Neural progenitor cell (in vitro differentiated cells): Measurements from ENCODE around the gene PCNX4. TPM values are rescaled to one million over a fixed set of nuclear protein-coding genes. Genes with fewer than 3 reads are reported as not detected.

Experiments used
- DNase-seq: peaks from one replicate; pipeline ENCODE4 v3.0.0-alpha.2; 2016; ENCODE audit warnings: low spot score
- H2AFZ ChIP-seq: fragments of 200-600 bp; sonication (generic); replicated peaks from 2 replicates; pipeline ENCODE4 v1.6.1; 2016; ENCODE audit warnings: antibody characterized with exemption
- H3F3A ChIP-seq: fragments of 200-600 bp; sonication (generic); 2 replicates; pipeline ENCODE4 v1.6.1; 2016; ENCODE audit warnings: antibody characterized with exemption, low read depth
- H3K27ac ChIP-seq: fragments of 200-600 bp; sonication (generic); 2 replicates; pipeline ENCODE4 v1.5.1; 2016; ENCODE audit warnings: mild to moderate bottlenecking
- H3K27me3 ChIP-seq: fragments of 200-600 bp; sonication (generic); 2 replicates; pipeline ENCODE4 v1.6.1; 2016; ENCODE audit warnings: mild to moderate bottlenecking, moderate library complexity
- H3K36me3 ChIP-seq: fragments of 200-600 bp; sonication (generic); 2 replicates; pipeline ENCODE4 v1.5.1; 2016
- H3K4me1 ChIP-seq: fragments of 200-600 bp; sonication (generic); 2 replicates; pipeline ENCODE4 v1.6.1; 2016; ENCODE audit warnings: mixed run types
- H3K4me2 ChIP-seq: fragments of 200-600 bp; sonication (generic); 2 replicates; pipeline ENCODE4 v1.6.1; 2016
- H3K4me3 ChIP-seq: fragments of 200-600 bp; sonication (generic); 2 replicates; pipeline ENCODE4 v1.5.1; 2016
- H3K79me2 ChIP-seq: fragments of 200-600 bp; sonication (generic); 2 replicates; pipeline ENCODE4 v1.6.1; 2016; ENCODE audit warnings: low read depth
- H3K9ac ChIP-seq: fragments of 200-600 bp; sonication (generic); 2 replicates; pipeline ENCODE4 v1.6.1; 2016
- H3K9me3 ChIP-seq: fragments of 200-600 bp; sonication (generic); 2 replicates; pipeline ENCODE4 v1.5.1; 2016; ENCODE audit warnings: low read depth
- H4K20me1 ChIP-seq: fragments of 200-600 bp; sonication (generic); 2 replicates; pipeline ENCODE4 v1.6.1; 2016; ENCODE audit warnings: low read depth
- H3K27ac Mint-ChIP-seq: 3 replicates; pipeline ENCODE4 v1.8.0; 2021; ENCODE audit warnings: mixed read lengths
- H3K27me3 Mint-ChIP-seq: 2 replicates; pipeline ENCODE4 v1.8.0; 2022; ENCODE audit warnings: low read depth, mild to moderate bottlenecking, inconsistent platforms, moderate library complexity, mixed read lengths; ENCODE audit not compliant: insufficient read depth
- H3K36me3 Mint-ChIP-seq: 3 replicates; pipeline ENCODE4 v1.8.0; 2021; ENCODE audit warnings: mixed read lengths
- H3K4me1 Mint-ChIP-seq: 3 replicates; pipeline ENCODE4 v1.8.0; 2021; ENCODE audit warnings: mixed read lengths
- H3K4me3 Mint-ChIP-seq: 3 replicates; pipeline ENCODE4 v1.8.0; 2021; ENCODE audit warnings: mild to moderate bottlenecking, moderate library complexity, mixed read lengths
- H3K9me3 Mint-ChIP-seq: 3 replicates; pipeline ENCODE4 v1.8.0; 2020; ENCODE audit warnings: mixed read lengths
- EZH2 ChIP-seq: fragments of 200-600 bp; sonication (generic); IDR thresholded peaks from 2 replicates; pipeline ENCODE4 v1.6.1; 2017; ENCODE audit warnings: antibody characterized with exemption, mild to moderate bottlenecking, moderate library complexity
- EZH2phosphoT487 ChIP-seq: fragments of 200-600 bp; sonication (generic); IDR thresholded peaks from 2 replicates; pipeline ENCODE4 v1.6.1; 2017; ENCODE audit warnings: antibody characterized with exemption
- total RNA-seq: library from RNA; depleted of rRNA; stranded (reverse); fragments of >200 nt; gene quantifications from 2 replicates; pipeline ENCODE4 v1.2.3, GENCODE V29; 2015; ENCODE audit warnings: low replicate concordance
- TF ChIP-seq, protein P1 (sequence below): fragments of 200-600 bp; sonication (generic); IDR thresholded peaks from 2 replicates; pipeline ENCODE4 v1.5.1; 2017; ENCODE audit warnings: antibody characterized with exemption, mild to moderate bottlenecking

PCNX4 gene
- total RNA-seq, 1 donor from 2014 or later, result 172 TPM

GRCh38 chr14:60184146-60184904 lies 92.6 kb downstream of the PCNX4 start:
- peak overlapping the region; percentile 21 for H3K4me3 ChIP-seq
- DNase-seq, result peak; percentile 87
- peak overlapping the region; percentile 55 for H3K4me3 Mint-ChIP-seq

GRCh38 chr14:60184905-60185555 lies 93.3 kb downstream of the PCNX4 start:
- H3F3A ChIP-seq, result no peaks in the 10 kb centered on the region
- no peaks in the 10 kb centered on the region for H3K79me2 ChIP-seq
- no peak overlapping the region for H3K4me2 ChIP-seq
- no peak overlapping the region for H3K9ac ChIP-seq
- Mint-ChIP-seq H3K4me1 (peaks cover 4% of the 10 kb centered on the region), H3K27ac (no peak overlapping the region), H3K4me3 (no peak overlapping the region), H3K36me3 (no peaks in the 10 kb centered on the region), H3K9me3 (peaks cover 2% of the 10 kb centered on the region), H3K27me3 (no peaks in the 10 kb centered on the region)
- H3K27me3 ChIP-seq, result no peaks in the 10 kb centered on the region
- H3K27ac ChIP-seq, result no peak overlapping the region
- no peaks in the 10 kb centered on the region for H3K9me3 ChIP-seq
- DNase-seq, result no peak
- TF ChIP-seq EZH2 (no peak), EZH2phosphoT487 (no peak)
- TF ChIP-seq, protein P1, sequence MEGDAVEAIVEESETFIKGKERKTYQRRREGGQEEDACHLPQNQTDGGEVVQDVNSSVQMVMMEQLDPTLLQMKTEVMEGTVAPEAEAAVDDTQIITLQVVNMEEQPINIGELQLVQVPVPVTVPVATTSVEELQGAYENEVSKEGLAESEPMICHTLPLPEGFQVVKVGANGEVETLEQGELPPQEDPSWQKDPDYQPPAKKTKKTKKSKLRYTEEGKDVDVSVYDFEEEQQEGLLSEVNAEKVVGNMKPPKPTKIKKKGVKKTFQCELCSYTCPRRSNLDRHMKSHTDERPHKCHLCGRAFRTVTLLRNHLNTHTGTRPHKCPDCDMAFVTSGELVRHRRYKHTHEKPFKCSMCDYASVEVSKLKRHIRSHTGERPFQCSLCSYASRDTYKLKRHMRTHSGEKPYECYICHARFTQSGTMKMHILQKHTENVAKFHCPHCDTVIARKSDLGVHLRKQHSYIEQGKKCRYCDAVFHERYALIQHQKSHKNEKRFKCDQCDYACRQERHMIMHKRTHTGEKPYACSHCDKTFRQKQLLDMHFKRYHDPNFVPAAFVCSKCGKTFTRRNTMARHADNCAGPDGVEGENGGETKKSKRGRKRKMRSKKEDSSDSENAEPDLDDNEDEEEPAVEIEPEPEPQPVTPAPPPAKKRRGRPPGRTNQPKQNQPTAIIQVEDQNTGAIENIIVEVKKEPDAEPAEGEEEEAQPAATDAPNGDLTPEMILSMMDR, result no peak
- H3K4me1 ChIP-seq, result no peaks in the 10 kb centered on the region
- H3K4me3 ChIP-seq, result no peak overlapping the region
- H3K36me3 ChIP-seq, result no peaks in the 10 kb centered on the region
- H2AFZ ChIP-seq, result peak overlapping the region; percentile 74
- no peaks in the 10 kb centered on the region for H4K20me1 ChIP-seq

More at GRCh38 chr14:60184146-60184904, 92.6 kb downstream of the PCNX4 start:
- Histone ChIP-seq H4K20me1 (no peaks in the 10 kb centered on the region), H3K4me2 (peak overlapping the region; percentile 60), H2AFZ (peak overlapping the region; percentile 74), H3K9ac (no peak overlapping the region), H3K27ac (no peak overlapping the region), H3K27me3 (no peaks in the 10 kb centered on the region), H3K79me2 (no peaks in the 10 kb centered on the region), H3K9me3 (no peaks in the 10 kb centered on the region), H3K36me3 (no peaks in the 10 kb centered on the region), H3K4me1 (no peaks in the 10 kb centered on the region), H3F3A (no peaks in the 10 kb centered on the region)
- Mint-ChIP-seq H3K27me3 (no peaks in the 10 kb centered on the region), H3K4me1 (peaks cover 4% of the 10 kb centered on the region), H3K36me3 (no peaks in the 10 kb centered on the region), H3K9me3 (peaks cover 2% of the 10 kb centered on the region), H3K27ac (no peak overlapping the region)
- TF ChIP-seq, protein P1, result peak; percentile 91
- TF ChIP-seq EZH2 (no peak), EZH2phosphoT487 (no peak)

- Mint-ChIP-seq H3K4me1 (peaks cover 4% of the 10 kb centered on the region), H3K36me3 (no peaks in the 10 kb centered on the region), H3K27me3 (peaks cover 2% of the 10 kb centered on the region), H3K9me3 (no peaks in the 10 kb centered on the region), H3K4me3 (no peak overlapping the region), H3K27ac (no peak overlapping the region)
- H3K4me2 ChIP-seq, result no peak overlapping the region
- H3K79me2 ChIP-seq, result no peaks in the 10 kb centered on the region
- no peaks in the 10 kb centered on the region for H4K20me1 ChIP-seq
- no peaks in the 10 kb centered on the region for H3K4me1 ChIP-seq
- DNase-seq, result no peak
- H3K9me3 ChIP-seq, result no peaks in the 10 kb centered on the region
- H3K36me3 ChIP-seq, result no peaks in the 10 kb centered on the region
- TF ChIP-seq EZH2phosphoT487 (no peak), EZH2 (no peak)
- TF ChIP-seq, protein P1, result no peak
- no peak overlapping the region for H3K27ac ChIP-seq
- no peak overlapping the region for H2AFZ ChIP-seq
- H3F3A ChIP-seq, result no peaks in the 10 kb centered on the region
- H3K9ac ChIP-seq, result no peak overlapping the region
- H3K4me3 ChIP-seq, result no peak overlapping the region
- no peaks in the 10 kb centered on the region for H3K27me3 ChIP-seq
Measured at GRCh38 chr14:60188115-60188514, 96.4 kb downstream of the PCNX4 start.
